MM.1S (cell line): ENCODE data around the gene EPHB6.

Source experiments
- EZH2 ChIP-seq: fragments of 300-600 bp; sonication (generic); optimal IDR thresholded peaks from 2 replicates; pipeline ENCODE3; 2017; ENCODE audit warnings: low read depth, mild to moderate bottlenecking, antibody characterized with exemption, low read length, mixed read lengths
- EZH2phosphoT487 ChIP-seq: fragments of 300-600 bp; sonication (generic); IDR thresholded peaks from 2 replicates; pipeline ENCODE4 v1.6.1; 2018; ENCODE audit warnings: antibody characterized with exemption, low read length
- TF ChIP-seq, protein P1 (sequence below): fragments of 300-600 bp; sonication (generic); IDR thresholded peaks from 2 replicates; pipeline ENCODE4 v1.5.1; 2016; ENCODE audit warnings: antibody characterized with exemption, low read length, mixed read lengths

DNA sequence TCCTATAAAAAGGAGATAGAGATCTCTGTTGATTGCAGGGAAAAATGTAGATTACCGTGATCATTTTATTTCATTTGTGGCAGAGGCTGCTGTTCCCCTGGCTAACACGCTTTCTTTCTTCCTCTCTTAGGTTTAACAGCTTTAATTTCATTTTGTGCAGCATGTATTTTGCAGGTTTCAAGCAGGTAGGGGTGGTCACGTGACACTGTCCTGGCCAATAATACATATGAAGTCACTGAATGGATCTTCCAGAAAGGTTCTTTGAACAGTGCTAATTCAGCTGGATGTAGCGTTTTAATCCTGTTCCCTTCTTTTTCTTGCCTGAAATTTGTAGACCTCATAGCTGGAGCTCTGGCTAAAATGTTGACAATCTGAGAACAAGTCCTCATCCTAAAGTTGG, 3.6 kb upstream of the EPHB6 start:
- TF ChIP-seq, protein P1, sequence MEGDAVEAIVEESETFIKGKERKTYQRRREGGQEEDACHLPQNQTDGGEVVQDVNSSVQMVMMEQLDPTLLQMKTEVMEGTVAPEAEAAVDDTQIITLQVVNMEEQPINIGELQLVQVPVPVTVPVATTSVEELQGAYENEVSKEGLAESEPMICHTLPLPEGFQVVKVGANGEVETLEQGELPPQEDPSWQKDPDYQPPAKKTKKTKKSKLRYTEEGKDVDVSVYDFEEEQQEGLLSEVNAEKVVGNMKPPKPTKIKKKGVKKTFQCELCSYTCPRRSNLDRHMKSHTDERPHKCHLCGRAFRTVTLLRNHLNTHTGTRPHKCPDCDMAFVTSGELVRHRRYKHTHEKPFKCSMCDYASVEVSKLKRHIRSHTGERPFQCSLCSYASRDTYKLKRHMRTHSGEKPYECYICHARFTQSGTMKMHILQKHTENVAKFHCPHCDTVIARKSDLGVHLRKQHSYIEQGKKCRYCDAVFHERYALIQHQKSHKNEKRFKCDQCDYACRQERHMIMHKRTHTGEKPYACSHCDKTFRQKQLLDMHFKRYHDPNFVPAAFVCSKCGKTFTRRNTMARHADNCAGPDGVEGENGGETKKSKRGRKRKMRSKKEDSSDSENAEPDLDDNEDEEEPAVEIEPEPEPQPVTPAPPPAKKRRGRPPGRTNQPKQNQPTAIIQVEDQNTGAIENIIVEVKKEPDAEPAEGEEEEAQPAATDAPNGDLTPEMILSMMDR, result no peak
- TF ChIP-seq EZH2 (no peak), EZH2phosphoT487 (no peak)
